HepG2 (cell line): ENCODE measurements around the gene CEP76. TPM values are rescaled to one million over a fixed set of nuclear protein-coding genes. Genes with fewer than 3 reads are reported as not detected.

Experiments
- AGO1 ChIP-seq: fragments of 200-400 bp; formaldehyde crosslinking; IDR thresholded peaks from 2 replicates; pipeline ENCODE4 v1.6.1; 2017; ENCODE audit warnings: mild to moderate bottlenecking, low read depth, low read length, moderate library complexity; ENCODE audit not compliant: poor library complexity, severe bottlenecking
- ASH2L ChIP-seq: fragments of 300-600, 200-600 bp; sonication (generic); IDR thresholded peaks from 2 replicates; pipeline ENCODE4 v1.7.0; 2017; ENCODE audit warnings: low read depth, mild to moderate bottlenecking, moderate library complexity, mixed read lengths, low read length; ENCODE audit not compliant: insufficient read length
- BCL6 ChIP-seq: IDR thresholded peaks from 2 replicates; pipeline ENCODE4 v1.6.1; 2016; ENCODE audit warnings: missing genetic modification reagents, missing compliant biosample characterization
- HNF1A ChIP-seq, 2 experiments: sonication (generic) in 1 of 2; formaldehyde crosslinking in 1 of 2; IDR thresholded peaks; 2 replicates each; pipeline versions ENCODE4 v1.4.0 to v1.6.1; 2016 to 2020; ENCODE audit warnings: borderline replicate concordance in 1 of 2, low read depth in 1 of 2, mild to moderate bottlenecking in 1 of 2, missing genetic modification reagents in 1 of 2
- JUN ChIP-seq: sonication (generic); formaldehyde crosslinking; IDR thresholded peaks from 2 replicates; pipeline ENCODE4 v1.4.0; 2020; ENCODE audit warnings: mild to moderate bottlenecking, missing genetic modification reagents
- MED1 ChIP-seq: sonication (generic); formaldehyde crosslinking; IDR thresholded peaks from 2 replicates; pipeline ENCODE4 v1.4.0; 2020; ENCODE audit warnings: missing genetic modification reagents
- MXI1 ChIP-seq: IDR thresholded peaks from 3 replicates; pipeline ENCODE4 v1.6.1; 2012; ENCODE audit warnings: low read depth, low read length, inconsistent platforms, borderline replicate concordance
- NFAT5 ChIP-seq: sonication (generic); formaldehyde crosslinking; IDR thresholded peaks from 2 replicates; pipeline ENCODE4 v1.4.0; 2020; ENCODE audit warnings: missing genetic modification reagents
- NPAS2 ChIP-seq: sonication (generic); formaldehyde crosslinking; IDR thresholded peaks from 2 replicates; pipeline ENCODE4 v1.8.0; 2022; ENCODE audit warnings: mild to moderate bottlenecking, missing genetic modification reagents, borderline replicate concordance
- PATZ1 ChIP-seq: sonication (generic); formaldehyde crosslinking; IDR thresholded peaks from 2 replicates; pipeline ENCODE4 v1.4.0; 2020; ENCODE audit warnings: missing genetic modification reagents
- SALL1 ChIP-seq: sonication (generic); formaldehyde crosslinking; IDR thresholded peaks from 2 replicates; pipeline ENCODE4 v1.8.0; 2022; ENCODE audit warnings: mild to moderate bottlenecking, missing genetic modification reagents
- SOX13 ChIP-seq, 3 experiments: fragments of 450-650 bp in 1 of 3; sonication (generic) in 1 of 3; formaldehyde crosslinking in 1 of 3; IDR thresholded peaks in 2 of 3; conservative IDR thresholded peaks in 1 of 3; 2 replicates each; pipeline versions ENCODE4 v1.5.0 to v1.6.1; 2016 to 2020; ENCODE audit warnings: antibody characterized with exemption in 1 of 3, mild to moderate bottlenecking in 1 of 3, missing compliant biosample characterization in 1 of 3, missing genetic modification reagents in 1 of 3, moderate library complexity in 1 of 3
- TBX3 ChIP-seq: fragments of 450-650 bp; IDR thresholded peaks from 2 replicates; pipeline ENCODE4 v1.6.1; 2017; ENCODE audit warnings: antibody characterized with exemption, mild to moderate bottlenecking, inconsistent platforms, borderline replicate concordance
- ZNF12 ChIP-seq: sonication (generic); formaldehyde crosslinking; IDR thresholded peaks from 2 replicates; pipeline ENCODE4 v1.5.0; 2020; ENCODE audit warnings: missing genetic modification reagents
- ZNF3 ChIP-seq: IDR thresholded peaks from 2 replicates; pipeline ENCODE4 v1.7.0; 2017; ENCODE audit warnings: inconsistent platforms
- ZNF335 ChIP-seq: sonication (generic); formaldehyde crosslinking; IDR thresholded peaks from 2 replicates; pipeline ENCODE4 v1.4.0; 2020; ENCODE audit warnings: missing genetic modification reagents
- ZNF501 ChIP-seq: sonication (generic); formaldehyde crosslinking; IDR thresholded peaks from 2 replicates; pipeline ENCODE4 v1.5.1; 2020; ENCODE audit warnings: mild to moderate bottlenecking, moderate library complexity, missing genetic modification reagents
- ZNF644 ChIP-seq: IDR thresholded peaks from 2 replicates; pipeline ENCODE4 v1.6.1; 2016; ENCODE audit warnings: low read depth
- polyA plus RNA-seq, 8 experiments: library from polyadenylated mRNA; depleted of rRNA in 3 of 8; stranded (reverse) in 7 of 8; unstranded in 1 of 8; fragments of >200 nt; fragmentation: Illumina TruSeq in 4 of 8; extraction: Trizol in 4 of 8; gene quantifications; 2 replicates each; pipeline versions ENCODE4 v1.2.1 to v1.2.3, GENCODE V29; 2011 to 2016; ENCODE audit warnings: low read depth in 4 of 8, missing spikeins in 1 of 8, mixed read lengths in 1 of 8; ENCODE audit not compliant: insufficient read depth in 1 of 8
- total RNA-seq, 5 experiments: library from RNA; depleted of rRNA; stranded (reverse); fragments of >200 nt; fragmentation: Illumina TruSeq; extraction: Trizol; gene quantifications; 2 replicates each; pipeline ENCODE4 v1.2.3, GENCODE V29; 2016; ENCODE audit warnings: low read depth in 1 of 5

The CEP76 gene
- total and polyA plus RNA-seq, 2 of the 13 experiments (the other 11 are each of a cell fraction or from before 2014, with no cell fraction given): 13.9 to 15.1 TPM

- TF ChIP-seq JUN (no peak), ZNF12 (0 out of 2 replicates have a peak, but pooled peaks have one; percentile 10), NFAT5 (CRISPR knock-in tag) (no peak), HNF1A (IDR thresholded peaks at IDR 0.05; ENCODE audit: low read depth) (peak; percentile 34; the same call in 1 of the 2 replicates), HNF1A (CRISPR knock-in tag; IDR thresholded peaks at IDR 0.05; ENCODE audit: borderline replicate concordance) (no peak), SOX13 (IDR thresholded peaks at IDR 0.05) (no peak), SOX13 (CRISPR knock-in tag; conservative IDR thresholded peaks at IDR 0.05 in 1 of 2, IDR thresholded peaks at IDR 0.05 in 1 of 2) (peak in 1 of 2 experiments; percentile 81; a peak in 2 of 4 replicates), ZNF3 (no peak), SALL1 (CRISPR knock-in tag) (peak; percentile 36; the same call in 1 of the 2 replicates), BCL6 (CRISPR knock-in tag) (peak; percentile 78), ASH2L (no peak), TBX3 (peak; percentile 62; the same call in 1 of the 2 replicates), NPAS2 (CRISPR knock-in tag) (no peak), MXI1 (peak; percentile 19; the same call in 1 of the 3 replicates), ZNF501 (peak; percentile 66; the same call in 1 of the 2 replicates), PATZ1 (CRISPR knock-in tag) (0 out of 2 replicates have a peak, but pooled peaks have one; percentile 21), ZNF644 (CRISPR knock-in tag) (0 out of 2 replicates have a peak, but pooled peaks have one; percentile 33), AGO1 (no peak), MED1 (CRISPR knock-in tag) (peak; percentile 75), ZNF335 (CRISPR knock-in tag) (peak; percentile 66; the same call in 1 of the 2 replicates)
These were observed 38.8 kb upstream of the CEP76 start (continued) for GRCh38 chr18:12741351-12741750.
